GM10847 (cell line): ENCODE results near the gene ATP6V1D.

Experiments
- POLR2A ChIP-seq: IDR thresholded peaks from 2 replicates; pipeline ENCODE4 v1.6.1; 2011; ENCODE audit not compliant: insufficient read length; ENCODE audit errors: extremely low read depth

The ATP6V1D gene

DNA sequence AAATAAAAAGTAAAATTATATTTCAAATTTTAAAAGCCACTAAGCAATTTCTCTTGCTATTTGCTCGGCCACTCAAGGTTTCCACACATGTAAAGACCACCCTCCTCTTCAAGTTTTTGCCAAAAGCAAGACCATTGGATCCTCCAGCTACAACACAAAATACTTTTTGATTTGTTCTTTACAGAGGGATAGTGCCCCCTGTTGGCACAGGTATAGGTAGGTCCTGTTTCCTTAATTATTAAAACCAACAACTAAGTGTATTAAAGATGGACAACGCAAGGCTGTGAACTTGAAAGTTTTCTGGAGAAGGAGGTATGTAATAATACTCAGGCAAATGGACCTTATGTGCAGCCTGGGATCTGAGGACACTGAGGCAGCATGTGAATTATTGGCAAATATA is 23.8 kb downstream of the ATP6V1D start:
- TF ChIP-seq POLR2A: no peak

DNA sequence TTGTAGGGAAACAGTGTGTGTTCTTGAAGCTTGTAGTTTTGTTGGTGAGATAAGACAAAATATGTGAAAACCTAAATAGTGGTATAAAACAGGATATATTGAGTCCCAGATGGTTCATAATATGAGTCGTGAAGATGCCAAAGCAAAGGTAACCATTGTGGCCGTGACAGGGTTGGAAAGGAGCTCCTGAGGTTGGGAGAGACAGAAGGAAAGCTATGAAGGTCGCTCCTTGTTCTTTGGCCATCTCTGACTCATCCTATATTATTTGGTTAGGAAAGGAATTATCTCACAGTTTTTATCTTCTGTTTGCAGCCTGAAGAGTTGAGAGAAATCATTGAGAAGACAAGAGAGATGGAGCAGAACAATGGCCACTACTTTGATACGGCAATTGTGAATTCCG is 27.1 kb downstream of the ATP6V1D start:
- no peak for TF ChIP-seq POLR2A

DNA sequence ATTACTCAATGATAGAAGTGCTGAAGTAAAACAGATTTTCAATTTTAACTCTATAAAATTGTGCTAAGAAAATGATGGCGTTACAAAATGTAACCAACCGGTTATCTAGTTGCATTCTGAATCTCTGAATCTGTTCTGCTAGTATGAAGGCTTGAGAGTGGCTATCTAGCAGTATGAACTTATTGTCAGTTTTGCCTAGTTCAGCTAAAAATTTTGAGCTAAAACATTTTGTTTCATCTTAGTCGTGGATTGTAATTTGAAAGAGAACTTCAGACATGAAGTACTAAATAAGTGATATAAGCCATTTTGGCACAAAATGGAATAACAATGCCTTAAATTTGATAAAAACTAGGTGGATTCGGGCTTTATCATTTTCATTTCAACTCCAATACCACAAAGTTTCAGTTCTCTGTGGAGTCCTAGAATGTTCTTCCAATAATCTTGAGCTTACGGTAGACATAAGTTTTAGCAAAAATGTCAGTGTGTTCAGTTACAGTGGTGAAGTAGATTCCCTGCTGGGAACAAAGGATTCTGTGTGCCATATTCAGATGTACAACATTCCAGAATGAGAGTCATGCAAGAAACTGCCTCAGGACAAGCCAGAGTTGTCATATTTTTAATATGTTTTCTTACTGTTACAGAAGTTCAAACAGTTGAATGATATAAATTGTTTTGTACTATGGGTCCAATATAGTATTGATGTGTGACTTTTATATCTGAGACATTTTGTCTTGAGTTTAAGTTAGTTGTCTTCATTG is 28.1 kb downstream of the ATP6V1D start:
- TF ChIP-seq POLR2A: no peak

DNA sequence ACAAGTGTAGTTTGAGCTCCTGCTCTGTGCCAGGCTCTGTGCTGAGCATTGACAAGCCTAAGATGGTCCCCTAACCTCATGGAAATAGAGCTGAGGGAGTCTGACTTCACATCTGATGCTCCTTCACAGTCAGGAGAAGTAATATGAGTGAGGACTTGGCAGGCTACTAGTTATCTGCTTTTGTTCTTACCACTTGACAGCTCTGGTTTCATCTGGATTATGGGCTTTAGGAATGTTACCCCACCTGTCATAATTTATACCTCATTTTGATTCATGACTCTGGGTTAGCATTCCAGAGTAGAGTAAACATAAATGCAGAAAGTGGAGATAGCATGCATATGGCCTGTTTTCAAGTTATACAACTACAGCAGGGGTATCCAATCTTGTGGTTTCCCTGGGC is 40.5 kb downstream of the ATP6V1D start:
- no peak for TF ChIP-seq POLR2A

DNA sequence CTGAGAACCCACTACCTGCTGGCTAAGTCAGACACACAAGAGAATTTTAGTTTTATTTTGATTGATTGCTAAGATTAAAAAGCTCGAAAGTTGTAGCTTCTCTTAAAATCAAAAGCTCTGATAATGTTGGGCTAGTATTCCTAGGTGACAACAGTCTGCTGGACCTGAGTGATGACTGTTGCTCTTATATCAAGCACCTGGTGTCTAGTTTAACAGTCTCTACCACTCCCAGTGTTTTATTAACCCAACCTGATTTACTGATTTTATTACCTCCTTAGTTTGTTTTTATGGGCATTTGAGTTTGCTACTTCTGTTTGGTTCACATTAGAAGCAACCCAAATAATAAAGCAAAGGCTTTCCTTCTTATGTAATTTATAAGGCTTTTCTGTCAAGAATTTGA is 41.8 kb downstream of the ATP6V1D start:
- TF ChIP-seq POLR2A: no peak

DNA sequence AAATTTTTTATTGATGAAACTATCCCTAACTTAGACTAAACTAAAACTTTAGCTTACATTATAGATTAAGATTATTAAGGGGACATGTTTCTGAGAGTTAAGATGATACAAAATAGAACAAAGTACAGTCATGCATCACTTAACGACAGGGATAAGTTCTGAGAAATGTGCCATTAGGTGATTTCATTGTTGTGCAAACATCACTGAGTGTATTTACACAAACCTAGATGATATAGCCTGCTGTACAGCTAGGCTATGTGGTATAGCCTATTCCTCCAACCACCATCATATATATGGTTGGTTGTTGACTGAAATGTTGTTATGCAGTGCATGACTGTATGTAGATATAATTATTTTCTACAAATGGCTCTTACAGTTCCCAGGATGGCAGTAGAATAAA is 46.5 kb downstream of the ATP6V1D start:
- no peak for TF ChIP-seq POLR2A

DNA sequence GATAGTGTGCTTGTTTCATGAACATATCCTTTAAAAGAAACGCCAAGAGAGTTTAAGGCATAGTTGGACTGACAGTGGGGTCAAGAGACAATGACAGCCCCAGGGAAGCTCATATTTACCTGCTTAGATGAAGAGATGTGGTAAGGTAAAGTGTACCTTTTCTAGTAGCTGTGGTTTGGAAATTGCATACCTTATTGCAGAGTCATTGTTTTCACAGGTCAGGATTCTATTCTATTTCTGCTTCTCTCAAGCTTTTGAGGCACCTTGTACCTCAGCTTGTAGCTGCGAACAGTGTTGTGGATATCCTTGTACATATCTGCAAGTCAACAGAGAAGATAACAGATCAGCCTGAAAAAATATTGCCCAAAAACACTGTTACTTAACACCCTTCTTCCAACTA is 47.7 kb downstream of the ATP6V1D start:
- no peak for TF ChIP-seq POLR2A
